GM18499 (cell line): ENCODE results near the gene GMPPB.
A peak's percentile ranks its signal among the peaks of the same experiment; 100 is the strongest.
"Not testable (repeated sequence)": the region's sequence is repeated elsewhere in the genome, so short reads cannot be mapped to it uniquely, and the experiment has no call there.

Experiments
- ATAC-seq: cut with Tn5 transposase; IDR thresholded peaks from one replicate; pipeline ENCODE4 v1.9.1; 2021; ENCODE audit warnings: moderate number of reproducible peaks; ENCODE audit not compliant: insufficient read depth, unreplicated experiment

GMPPB gene

DNA sequence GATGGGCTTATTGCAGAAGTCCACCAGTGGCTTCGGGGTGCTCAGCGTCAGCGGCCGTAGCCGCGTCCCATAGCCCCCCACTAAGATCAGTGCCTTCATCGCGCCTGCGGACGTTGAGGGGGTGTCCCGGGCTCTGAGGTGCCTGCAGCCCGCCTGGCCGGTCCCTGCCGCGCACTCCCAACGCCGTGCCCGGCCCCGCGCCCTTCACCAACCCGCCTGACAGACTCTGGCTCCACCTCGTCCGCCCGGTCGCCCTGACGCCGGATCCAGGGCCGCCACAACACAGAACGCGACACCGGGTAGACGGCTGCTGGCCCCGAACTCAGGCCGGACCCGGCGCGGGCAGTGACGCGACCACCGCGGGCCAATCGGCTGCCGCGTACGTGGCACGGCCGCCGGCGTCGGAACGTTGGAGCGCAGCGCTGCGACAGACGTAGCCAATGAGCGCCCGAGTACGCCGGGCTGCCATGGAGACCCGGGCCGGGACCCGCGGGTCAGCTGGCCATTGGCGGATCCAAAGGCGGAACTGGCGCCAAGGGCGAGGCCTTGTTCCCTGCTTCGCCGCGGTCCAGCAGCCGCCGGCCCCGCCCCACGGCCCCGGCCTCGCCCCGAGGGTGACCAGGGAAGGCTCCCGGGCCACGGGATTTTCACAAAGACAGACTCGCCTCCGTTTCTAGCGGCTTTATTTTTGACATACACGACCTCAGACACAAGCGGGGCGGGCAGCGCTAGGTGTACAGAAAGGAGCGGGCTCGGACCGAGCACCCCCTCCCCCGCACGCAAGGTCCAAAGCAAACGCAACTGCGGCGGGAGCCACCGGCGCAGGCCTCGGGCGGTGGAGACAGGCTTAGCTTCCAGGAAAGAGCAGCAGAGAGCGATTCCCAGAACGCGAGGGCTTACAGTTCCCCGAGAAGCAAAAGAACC lies at the start of gene GMPPB:
TSS of gene GMPPB (minus strand) at position 324 of the 924 bp plus-strand sequence. CDS start at position 99, 225 bp downstream.
- peak; percentile 43 for ATAC-seq

DNA sequence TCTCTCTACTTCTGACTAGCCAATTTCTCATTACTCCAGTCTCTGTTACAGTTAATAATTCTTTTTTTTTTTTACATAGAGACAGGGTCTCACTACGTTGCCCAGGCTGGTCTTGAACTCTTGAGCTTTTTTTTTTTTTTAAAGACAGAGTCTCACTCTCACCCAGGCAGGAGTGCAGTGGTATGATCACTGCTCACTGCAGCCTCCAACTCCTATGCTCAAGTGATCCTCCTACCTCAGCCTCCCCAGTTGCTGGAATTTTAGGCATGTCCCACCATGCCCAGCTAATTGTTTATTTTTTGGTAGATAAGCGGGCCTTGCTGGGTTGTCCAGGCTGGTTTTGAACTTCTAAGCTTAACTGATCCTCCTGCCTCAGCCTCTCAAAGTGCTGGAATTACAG lies 49.0 kb upstream of the GMPPB start:
- ATAC-seq, result no peak

DNA sequence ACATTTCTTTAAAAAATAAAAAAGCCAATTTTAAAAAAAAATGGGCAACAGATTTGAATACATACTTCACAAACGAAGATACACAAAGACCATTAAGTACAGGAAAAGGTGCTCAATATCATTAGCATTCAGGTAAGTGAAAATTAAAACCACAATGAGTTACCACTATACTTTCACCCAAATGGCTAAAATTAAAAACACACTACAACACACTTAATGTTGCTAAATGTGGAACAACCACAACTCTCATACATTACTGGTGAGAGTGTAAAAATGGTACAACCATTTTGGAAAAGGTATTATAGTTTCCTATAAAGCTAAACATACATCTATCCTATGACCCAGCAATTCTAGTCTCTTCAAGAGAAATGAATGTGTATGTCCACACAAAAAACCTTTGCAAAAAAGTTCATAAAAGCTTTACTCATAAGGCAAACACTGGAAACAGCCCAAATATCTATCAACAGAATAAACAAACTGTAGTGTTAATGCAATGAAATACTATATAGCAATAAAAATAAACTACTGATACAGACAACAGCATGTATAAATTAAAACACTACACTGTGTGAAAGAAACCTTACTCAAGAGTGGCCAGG lies 47.7 kb upstream of the GMPPB start:
- no peak for ATAC-seq

DNA sequence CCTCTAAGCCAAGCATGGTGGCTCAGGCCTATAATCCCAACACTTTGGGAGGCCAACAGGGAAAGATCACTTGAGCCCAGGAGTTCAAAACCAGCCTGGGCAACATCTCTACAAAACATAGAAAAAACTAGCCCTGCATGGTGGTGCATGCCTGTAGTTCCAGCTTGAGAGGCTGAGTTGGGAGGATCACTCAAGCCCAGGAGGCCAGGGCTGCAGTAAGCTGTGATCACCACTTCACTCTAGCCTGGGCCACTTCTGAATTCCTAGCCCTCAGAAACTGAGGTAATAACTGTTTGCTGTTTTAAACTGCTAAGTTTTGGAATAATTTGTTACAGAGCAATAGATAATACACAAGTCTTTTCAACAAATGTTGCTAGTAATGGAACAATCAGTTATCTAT lies 46.2 kb upstream of the GMPPB start:
- ATAC-seq, result no peak

DNA sequence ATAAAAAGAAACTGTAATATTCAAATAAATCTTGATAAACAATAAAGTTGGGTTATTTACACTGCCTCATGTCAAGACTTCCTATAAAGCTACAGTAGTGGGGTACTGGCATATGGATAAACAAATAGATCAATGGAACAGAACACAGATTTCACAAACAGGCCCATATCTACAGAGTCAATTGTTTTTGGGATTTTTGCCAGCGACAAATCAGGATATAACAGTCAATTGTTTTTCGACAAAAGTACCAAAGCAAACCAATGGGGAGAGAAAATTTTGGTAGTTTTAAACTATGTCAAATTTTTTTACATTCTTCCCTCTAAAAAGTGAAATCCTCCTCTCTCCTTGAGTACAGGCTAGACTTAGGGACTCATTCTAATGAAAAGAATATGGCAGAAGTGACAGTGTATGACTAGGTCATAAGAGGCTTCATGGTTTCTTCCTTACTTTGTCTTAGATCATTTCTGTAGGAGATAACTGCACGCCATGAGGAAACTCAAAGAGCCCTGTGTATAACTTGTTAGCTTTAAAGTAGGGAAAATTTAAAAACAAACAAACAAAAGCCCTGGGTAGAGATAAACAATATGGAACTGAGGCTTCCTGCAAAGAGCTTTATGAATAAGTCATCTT lies 45.6 kb upstream of the GMPPB start:
- no peak for ATAC-seq

DNA sequence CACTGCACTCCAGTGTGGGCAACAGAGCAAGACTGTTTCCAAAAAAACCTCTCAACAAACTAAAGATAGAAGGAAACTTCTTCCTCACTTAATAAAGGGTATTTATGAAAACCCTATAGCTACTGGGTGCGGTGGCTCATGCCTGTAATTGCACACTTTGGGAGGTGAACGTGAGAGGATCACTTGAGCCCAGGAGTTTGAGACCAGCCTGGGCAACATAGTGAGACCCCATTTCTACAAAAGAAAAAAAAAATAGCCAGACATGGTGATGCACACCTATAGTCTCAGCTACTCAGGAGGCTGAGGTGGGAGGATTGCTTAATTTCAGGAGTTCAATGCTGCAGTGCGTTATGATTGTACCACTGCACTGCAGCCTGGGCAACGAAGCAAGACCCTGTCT lies 40.2 kb upstream of the GMPPB start:
- ATAC-seq, result no peak

DNA sequence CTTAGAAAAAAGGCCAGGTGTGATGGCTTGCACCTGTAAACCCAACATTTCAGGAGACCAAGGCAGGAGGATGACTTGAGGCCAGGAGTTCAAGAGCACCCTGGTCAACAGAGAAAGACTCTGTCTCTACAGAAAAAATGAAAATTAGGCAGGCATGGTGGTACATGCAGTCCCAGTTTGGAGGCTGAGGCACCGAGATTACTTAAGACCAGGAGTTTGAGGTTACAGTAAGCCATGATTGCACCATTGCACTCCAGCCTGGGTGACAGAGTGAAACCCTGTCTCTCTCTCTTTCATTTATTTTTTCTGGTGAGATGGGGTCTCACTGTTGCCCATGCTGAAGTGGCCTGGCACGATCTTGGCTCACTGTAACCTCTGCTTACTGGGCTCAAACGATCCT lies 37.9 kb upstream of the GMPPB start:
- ATAC-seq, result no peak

DNA sequence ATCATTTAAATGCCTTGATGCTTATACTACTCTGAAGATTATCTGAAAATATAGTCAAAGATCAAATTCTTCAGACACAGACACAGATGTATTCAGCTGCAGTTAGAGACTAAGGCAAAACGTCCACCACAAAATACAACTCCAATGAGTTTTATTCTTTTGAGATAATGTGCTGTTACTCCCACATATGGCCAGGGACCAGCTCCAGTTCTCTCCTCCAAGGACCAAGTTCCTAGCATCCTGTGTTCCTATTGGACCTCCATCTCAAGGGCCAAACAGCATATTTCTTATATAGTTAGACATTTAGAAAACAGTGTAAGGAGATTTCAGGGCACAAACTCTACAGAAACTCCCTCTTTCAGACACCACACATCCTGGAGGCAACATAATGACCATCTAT lies 35.5 kb upstream of the GMPPB start:
- ATAC-seq, result no peak

DNA sequence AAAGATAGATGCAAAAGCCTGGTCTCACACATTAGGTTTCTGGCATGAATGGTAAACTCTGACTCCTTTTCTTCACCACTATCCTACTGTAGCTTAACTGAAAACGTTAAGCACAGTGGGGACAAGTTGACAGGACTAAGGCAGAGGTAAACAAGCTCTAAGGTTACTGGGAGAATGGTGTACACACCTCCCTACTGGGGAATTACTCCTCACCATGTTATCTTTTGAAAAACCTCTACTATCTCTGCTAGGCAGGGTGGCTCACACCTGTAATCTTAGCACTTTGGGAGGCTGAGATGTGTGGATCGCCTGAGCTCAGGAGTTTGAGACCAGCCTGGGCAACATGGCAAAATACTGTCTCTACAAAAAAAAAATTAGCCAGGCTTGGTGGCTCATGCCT lies 33.4 kb upstream of the GMPPB start:
- no peak for ATAC-seq

DNA sequence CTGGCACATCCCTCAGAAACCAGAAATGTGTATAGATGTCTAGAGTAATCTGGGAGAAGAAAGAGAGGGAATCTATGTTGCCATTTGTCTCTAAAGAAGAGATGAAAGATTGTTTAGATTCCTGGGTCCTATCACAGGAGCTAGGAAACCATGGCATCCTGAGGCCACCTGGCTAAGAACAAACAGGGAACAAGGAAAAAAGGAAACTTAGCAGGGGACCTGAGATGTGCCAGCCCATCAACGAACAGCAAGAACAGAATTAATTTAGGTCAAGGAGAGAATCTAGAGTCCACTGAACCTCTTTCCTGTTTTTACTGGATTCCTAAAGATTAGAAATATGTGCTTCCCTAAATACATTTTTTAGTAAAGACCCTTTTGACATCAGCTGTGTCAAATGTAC lies 32.3 kb upstream of the GMPPB start:
- ATAC-seq, result no peak

DNA sequence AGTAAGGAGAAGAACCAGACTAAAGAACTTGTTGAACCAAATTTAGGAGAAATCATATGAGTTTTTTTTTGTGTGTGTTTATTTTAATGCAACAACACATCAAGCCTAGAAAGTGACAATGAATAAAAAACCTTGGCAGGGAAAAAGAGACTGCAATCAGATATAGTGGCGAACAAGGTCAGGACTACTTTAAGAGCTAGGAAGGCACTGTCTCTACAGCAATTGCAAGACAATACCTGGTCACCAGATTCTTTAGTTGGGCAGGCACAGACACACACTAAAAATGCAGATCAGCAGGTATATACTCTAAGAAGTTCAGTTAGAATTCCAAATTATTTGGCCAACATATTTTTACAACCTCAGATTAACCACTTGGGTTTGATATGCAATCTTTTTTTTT lies 30.8 kb upstream of the GMPPB start:
- no peak for ATAC-seq

DNA sequence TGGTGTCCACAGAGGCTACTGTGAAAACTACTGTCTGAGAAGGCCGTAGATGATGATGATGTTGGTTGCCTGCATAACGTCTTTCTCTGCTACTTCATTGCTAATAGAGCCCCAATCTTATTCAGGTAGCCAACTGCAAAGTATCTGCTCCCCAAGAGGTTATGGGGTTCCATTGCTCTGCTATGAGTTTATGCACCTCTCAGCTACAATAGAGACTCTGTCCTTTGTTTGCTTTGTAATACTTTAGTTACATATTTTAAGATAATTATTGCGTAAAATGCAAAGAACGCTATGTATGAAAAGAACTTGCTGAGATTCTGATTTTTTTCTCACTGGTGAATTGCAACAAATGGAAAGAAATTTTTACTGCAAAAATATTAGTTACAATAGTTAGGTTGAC lies 27.8 kb upstream of the GMPPB start:
- ATAC-seq, result no peak

DNA sequence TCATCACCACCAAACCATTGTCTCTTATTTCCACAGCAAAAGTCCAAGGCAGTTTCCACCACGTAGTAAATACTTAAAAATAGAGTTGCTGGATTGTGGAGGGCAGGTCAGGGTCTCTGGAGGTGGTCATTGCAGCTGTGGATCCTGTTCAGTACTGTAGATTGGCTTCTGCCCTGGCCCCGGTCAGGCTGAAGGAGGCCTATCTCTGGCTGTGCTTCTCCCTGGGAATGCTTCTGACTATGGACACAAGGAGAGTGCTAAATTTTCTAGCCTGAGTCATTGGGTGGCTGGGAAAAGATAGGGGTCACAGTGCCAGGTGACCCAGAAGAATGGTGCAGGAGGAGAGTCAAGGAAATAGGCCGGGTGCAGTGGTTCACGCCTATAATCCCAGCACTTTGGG lies 26.3 kb upstream of the GMPPB start:
- no peak for ATAC-seq

DNA sequence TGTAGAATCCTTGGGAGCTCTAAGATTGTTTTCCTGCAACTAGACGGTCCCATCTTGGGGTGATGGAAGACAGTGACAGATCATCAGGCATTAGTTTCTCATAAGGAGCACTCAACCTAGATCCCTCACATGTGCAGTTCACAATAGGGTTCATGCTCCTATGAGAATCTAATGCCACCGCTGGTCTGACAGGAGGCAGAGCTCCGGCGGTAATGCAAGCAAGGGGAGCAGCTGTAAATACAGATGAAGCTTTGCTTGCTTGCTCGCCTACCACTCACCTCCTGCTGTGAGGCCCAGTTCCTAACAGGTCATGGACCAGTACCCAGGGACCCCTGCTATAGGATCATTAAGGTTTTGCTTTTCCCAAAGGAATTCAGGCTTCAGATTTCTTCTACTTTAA lies 25.1 kb upstream of the GMPPB start:
- ATAC-seq, result not testable (repeated sequence)

DNA sequence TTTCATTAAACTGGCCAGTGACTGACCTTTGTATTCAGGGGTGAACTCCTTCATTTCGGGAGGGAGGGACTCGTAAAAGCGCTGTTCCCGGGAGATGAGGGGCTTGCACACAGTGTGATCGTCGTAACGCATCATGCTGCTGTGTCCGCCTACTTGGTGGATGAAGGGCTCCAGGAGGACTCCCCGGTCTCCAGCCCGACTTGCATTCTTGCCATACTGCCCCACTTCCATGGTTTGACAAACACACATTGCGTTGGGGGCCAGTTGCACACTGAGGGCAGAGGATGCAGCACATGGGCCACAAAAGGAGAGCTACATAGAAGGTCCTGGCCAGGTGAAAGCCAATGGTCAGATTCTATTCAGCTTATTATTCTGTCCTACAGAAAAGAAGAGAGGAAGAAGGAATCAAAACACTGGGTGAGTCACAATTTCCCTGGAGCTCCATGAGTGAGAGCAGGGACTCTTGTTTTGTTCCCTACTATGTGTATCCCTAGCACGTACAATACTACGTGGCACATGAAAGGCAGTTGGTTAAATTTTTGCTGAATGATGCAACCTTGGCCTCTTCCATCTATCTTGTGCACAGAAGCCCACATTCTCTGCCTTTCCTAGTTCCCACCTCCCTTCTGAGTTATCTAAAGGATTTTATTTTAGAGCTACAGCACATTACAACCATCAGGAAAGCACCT lies 24.2 kb upstream of the GMPPB start:
- ATAC-seq, result no peak

DNA sequence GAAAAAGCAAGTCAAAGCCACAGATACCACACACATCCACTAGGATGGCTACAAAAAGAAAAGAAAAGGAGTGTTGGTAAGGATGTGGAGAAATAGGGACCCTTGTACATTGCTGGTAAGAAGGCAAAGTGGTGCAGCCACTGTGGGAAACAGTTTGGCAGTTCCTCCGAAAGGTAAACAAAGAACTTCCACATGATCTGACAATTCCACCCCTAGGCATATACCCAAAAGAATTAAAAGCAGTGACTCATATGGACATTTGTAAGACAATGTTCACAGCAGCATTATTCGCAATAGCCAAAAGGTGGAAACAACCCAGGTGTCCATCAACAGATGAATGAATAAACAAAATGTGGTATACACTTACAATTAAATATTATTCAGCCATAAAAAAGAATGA lies 22.2 kb upstream of the GMPPB start:
- no peak for ATAC-seq

DNA sequence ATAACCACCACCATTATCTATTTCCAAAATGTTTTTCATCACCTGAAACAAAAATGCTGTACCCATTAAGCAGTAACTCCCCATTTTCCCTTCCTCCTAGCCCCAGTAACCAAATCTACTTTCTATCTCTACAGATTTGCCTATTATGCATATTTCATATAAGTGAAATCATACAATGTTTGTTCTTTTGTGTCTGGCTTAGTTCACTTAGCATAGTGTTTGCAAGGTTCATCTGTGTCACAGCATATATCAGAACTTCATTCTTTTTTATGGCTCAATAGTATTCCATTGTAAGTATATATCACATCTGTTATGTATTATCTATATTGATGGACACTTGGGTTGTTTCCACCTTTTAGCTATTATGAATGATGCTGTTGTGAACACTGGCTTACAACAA lies 16.7 kb upstream of the GMPPB start:
- ATAC-seq, result no peak

DNA sequence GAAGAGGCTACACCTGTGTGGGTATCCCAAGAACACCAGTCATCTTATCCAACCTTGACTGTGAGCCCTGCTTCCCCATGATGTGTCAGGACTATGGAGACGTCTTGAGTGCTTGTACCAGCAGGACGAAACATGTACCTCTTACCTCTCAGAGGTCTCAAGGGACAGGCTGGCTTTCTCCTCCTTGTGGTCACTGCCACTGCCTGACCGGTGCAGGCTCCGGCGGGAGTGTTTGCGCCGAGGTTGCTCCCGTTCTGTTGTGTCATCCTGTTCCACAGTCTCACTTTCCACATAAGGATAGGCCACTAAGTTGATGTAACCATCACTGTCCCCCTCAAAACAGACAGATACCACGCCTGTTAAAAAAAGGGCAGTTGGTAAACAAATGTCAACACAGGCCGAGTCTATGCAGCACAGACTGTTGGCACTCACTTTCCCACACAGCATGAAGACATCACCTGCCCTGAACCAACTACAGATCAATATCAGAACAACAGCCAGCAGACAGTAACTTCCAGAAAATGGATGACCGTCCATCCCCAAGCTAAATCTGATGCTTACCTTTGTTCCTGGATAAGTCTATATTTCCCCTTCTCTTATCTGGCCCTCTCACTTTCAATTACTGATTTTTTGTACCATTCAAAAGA lies 14.4 kb upstream of the GMPPB start:
- ATAC-seq, result no peak

DNA sequence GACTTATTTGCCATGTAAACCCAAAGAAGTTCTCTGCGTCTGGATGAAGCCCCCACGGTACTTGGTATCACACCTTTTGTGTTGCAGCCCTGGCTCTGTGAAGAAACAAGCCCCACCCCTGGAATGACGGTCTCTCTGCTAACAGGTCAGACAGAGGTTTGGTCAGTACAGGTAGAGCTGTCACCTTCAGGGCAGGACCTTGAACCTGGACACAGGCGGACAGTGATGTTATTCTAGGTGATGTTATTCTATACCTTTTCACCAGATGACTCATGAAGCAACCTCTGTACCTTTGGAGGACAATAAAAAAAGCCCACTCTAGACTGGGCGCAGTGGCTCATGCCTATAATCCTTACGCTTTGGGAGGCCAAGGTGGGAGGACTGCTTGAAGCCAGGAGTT lies 11.0 kb upstream of the GMPPB start:
- ATAC-seq, result no peak

DNA sequence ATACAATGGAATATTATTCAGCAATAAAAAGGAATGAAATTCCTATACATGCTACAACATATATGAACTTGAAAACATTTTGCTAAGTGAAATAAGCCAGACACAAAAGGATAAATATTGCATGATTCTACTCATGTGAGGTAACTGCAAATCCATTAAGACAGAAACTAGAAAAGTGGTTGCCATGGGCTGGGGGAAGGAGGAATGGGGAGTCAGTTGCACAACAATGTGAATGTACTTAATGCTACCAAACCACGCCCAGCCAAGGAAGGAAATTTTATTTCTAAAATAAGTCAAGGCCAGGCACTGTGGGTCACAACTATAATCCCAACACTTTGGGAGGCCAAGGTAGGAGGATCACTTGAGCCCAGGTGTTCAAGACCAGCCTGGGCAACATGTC lies 9.8 kb upstream of the GMPPB start:
- no peak for ATAC-seq
